DND-41 (cell line): ENCODE results near the gene SLC25A51.

ENCODE experiments used
- ATAC-seq: fragments of 200-7000 bp; cut with Tn5 transposase; 3 replicates; pipeline ENCODE4 v1.9.1; 2021; ENCODE audit warnings: low read depth; ENCODE audit not compliant: insufficient read depth
- DNase-seq: peaks from one replicate; pipeline ENCODE4 v3.0.0-alpha.2; 2020
- H2AFZ ChIP-seq: 2 replicates; pipeline ENCODE4 v1.6.0; 2012; ENCODE audit warnings: low read depth, low read length
- H3K27ac ChIP-seq: 2 replicates; pipeline ENCODE4 v1.5.1; 2012; ENCODE audit warnings: low read length, inconsistent platforms
- H3K27me3 ChIP-seq: fragments of 200-600 bp; sonication (generic); 2 replicates; pipeline ENCODE4 v1.6.0; 2012; ENCODE audit warnings: low read length, mild to moderate bottlenecking, inconsistent platforms; ENCODE audit not compliant: insufficient read depth, poor library complexity
- H3K36me3 ChIP-seq: 2 replicates; pipeline ENCODE4 v1.5.1; 2012; ENCODE audit warnings: low read length, inconsistent platforms; ENCODE audit not compliant: insufficient read depth
- H3K4me1 ChIP-seq: 2 replicates; pipeline ENCODE4 v1.5.1; 2012; ENCODE audit warnings: mild to moderate bottlenecking, low read length; ENCODE audit not compliant: insufficient read depth
- H3K4me2 ChIP-seq: 2 replicates; pipeline ENCODE4 v1.6.0; 2012; ENCODE audit warnings: mild to moderate bottlenecking, moderate library complexity, low read length, inconsistent platforms; ENCODE audit not compliant: insufficient read depth
- H3K4me3 ChIP-seq, 2 experiments: fragments of 200-600 bp in 1 of 2; shearing (Covaris generic) in 1 of 2; 2 replicates each; pipeline ENCODE4 v1.5.1; 2012 to 2016; ENCODE audit warnings: inconsistent platforms in 2 of 2, low read length in 2 of 2, mild to moderate bottlenecking in 2 of 2, low read depth in 1 of 2, moderate library complexity in 1 of 2
- H3K79me2 ChIP-seq: 2 replicates; pipeline ENCODE4 v1.6.0; 2012; ENCODE audit warnings: low read length, inconsistent platforms; ENCODE audit not compliant: insufficient read depth
- H3K9ac ChIP-seq: 2 replicates; pipeline ENCODE4 v1.6.0; 2012; ENCODE audit warnings: low read depth, mild to moderate bottlenecking, inconsistent platforms, low read length, moderate library complexity
- H3K9me3 ChIP-seq: 2 replicates; pipeline ENCODE4 v1.5.1; 2012; ENCODE audit warnings: low read length, moderate library complexity, mild to moderate bottlenecking, inconsistent platforms; ENCODE audit not compliant: insufficient read depth, severe bottlenecking
- H4K20me1 ChIP-seq: 2 replicates; pipeline ENCODE4 v1.6.0; 2012; ENCODE audit warnings: low read length; ENCODE audit not compliant: insufficient read depth
- CTCF ChIP-seq: IDR thresholded peaks from 2 replicates; pipeline ENCODE4 v1.5.1; 2012; ENCODE audit warnings: borderline replicate concordance, low read length, moderate library complexity, mild to moderate bottlenecking; ENCODE audit not compliant: poor library complexity, severe bottlenecking; ENCODE audit errors: extremely low read depth
- EZH2 ChIP-seq: IDR thresholded peaks from 3 replicates; pipeline ENCODE4 v1.6.1; 2012; ENCODE audit warnings: borderline replicate concordance, low read depth, mild to moderate bottlenecking, moderate library complexity, low read length, inconsistent platforms; ENCODE audit not compliant: severe bottlenecking

SLC25A51 gene

DNA sequence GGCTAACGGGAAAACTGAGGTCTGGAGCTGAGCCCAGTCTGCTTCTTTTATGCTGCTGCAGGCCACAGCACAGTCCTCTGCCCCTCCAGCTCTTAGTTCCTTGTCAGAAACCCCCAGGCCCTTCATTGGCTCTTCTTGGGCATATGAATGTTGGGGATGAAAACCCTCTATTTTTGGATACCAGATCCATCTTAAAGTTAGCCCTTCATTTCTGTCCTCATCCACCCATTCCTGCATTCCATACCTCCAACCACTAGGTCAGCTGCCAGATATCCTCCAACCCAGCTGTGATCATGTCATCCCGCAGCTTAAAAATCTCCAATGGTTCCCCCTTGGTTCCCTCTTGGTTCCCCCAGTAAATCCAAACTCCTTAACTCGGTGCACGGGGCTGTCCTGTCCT lies 1.8 kb upstream of the SLC25A51 start:
- Histone ChIP-seq H3K79me2 (peaks cover 40% of the 10 kb centered on the region), H3K4me1 (peaks cover 31% of the 10 kb centered on the region), H3K9me3 (no peaks in the 10 kb centered on the region), H3K4me2 (no peak overlapping the region), H3K36me3 (no peaks in the 10 kb centered on the region), H3K27ac (no peak overlapping the region), H3K9ac (no peak overlapping the region), H3K27me3 (no peaks in the 10 kb centered on the region), H2AFZ (no peak overlapping the region), H3K4me3 (no peak overlapping the region), H4K20me1 (no peaks in the 10 kb centered on the region)
- TF ChIP-seq EZH2 (no peak), CTCF (no peak)
- DNase-seq (no peak), ATAC-seq (no peak)

DNA sequence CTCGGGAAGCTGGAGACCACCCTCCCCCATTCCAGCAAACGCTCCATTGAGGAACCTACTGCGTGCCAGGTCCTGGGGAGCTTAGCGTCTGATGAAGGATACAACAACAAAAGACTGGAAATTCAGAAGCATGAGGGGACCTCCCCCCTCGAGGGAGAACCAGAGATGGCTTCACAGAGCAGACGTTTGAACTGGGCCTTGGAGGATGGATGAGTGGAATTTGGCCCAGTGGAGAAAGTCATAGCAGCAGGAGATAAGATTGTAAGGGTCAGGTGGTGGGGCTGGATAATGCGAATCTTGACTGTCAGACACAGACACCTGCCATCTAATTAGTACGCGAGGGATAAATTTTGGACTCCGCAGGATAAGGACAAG lies 1.2 kb upstream of the SLC25A51 start:
- Histone ChIP-seq H3K36me3 (peaks cover 4% of the 10 kb centered on the region; the same call in 1 of the 2 replicates), H3K9me3 (no peaks in the 10 kb centered on the region), H3K79me2 (peaks cover 46% of the 10 kb centered on the region), H2AFZ (peak overlapping the region; percentile 87), H4K20me1 (no peaks in the 10 kb centered on the region), H3K9ac (peak overlapping the region; percentile 69), H3K27me3 (no peaks in the 10 kb centered on the region), H3K27ac (peak overlapping the region; percentile 77), H3K4me3 (peak overlapping the region; percentile 62 to 63; a peak in 3 of 4 replicates), H3K4me1 (peaks cover 31% of the 10 kb centered on the region), H3K4me2 (peak overlapping the region; percentile 83)
- ATAC-seq: no peak
- TF ChIP-seq EZH2: no peak
- no peak for TF ChIP-seq CTCF
- DNase-seq: no peak

GRCh38 chr9:37904445-37905130 lies 661 bp upstream of the SLC25A51 start:
- peaks cover 31% of the 10 kb centered on the region for H3K4me1 ChIP-seq
- H3K4me3 ChIP-seq: peak overlapping the region; percentile 62 to 63; a peak in 3 of 4 replicates
- no peaks in the 10 kb centered on the region for H3K27me3 ChIP-seq
- H4K20me1 ChIP-seq: no peaks in the 10 kb centered on the region
- peak overlapping the region; percentile 83 for H3K4me2 ChIP-seq
- peak overlapping the region; percentile 87 for H2AFZ ChIP-seq
- H3K79me2 ChIP-seq: peaks cover 46% of the 10 kb centered on the region
- DNase-seq: no peak
- no peak for TF ChIP-seq EZH2
- TF ChIP-seq CTCF: no peak
- peak overlapping the region; percentile 69 for H3K9ac ChIP-seq
- H3K36me3 ChIP-seq: peaks cover 6% of the 10 kb centered on the region; the same call in 1 of the 2 replicates
- no peak for ATAC-seq
- peak overlapping the region; percentile 77 for H3K27ac ChIP-seq
- no peaks in the 10 kb centered on the region for H3K9me3 ChIP-seq
